ENCODE measurements around the gene TSPAN13.

Gene TSPAN13

GRCh38 chr7:16730937-16731336, 22.6 kb upstream of the TSPAN13 start:
- no peak overlapping the region for H3K4me2 ChIP-seq (ENCODE audit: low read depth, low read length)
- TF ChIP-seq CTCF (IDR thresholded peaks at IDR 0.05; ENCODE audit: low read length) (no peak), EZH2 (optimal IDR thresholded peaks at IDR 0.05; ENCODE audit: low read depth, low read length) (no peak), EZH2phosphoT487 (IDR thresholded peaks at IDR 0.05; ENCODE audit: low read length) (no peak)

GRCh38 chr7:16732828-16733227, 20.7 kb upstream of the TSPAN13 start:
- H3F3A ChIP-seq (ENCODE audit: insufficient read depth, low read length): no peaks in the 10 kb centered on the region
- H3K27ac ChIP-seq (ENCODE audit: low read length): no peak overlapping the region
- no peaks in the 10 kb centered on the region for H3K9me2 ChIP-seq (replicated peaks; ENCODE audit: insufficient read depth, low read length)
- TF ChIP-seq CTCF (IDR thresholded peaks at IDR 0.05; ENCODE audit: low read length) (no peak), EZH2 (optimal IDR thresholded peaks at IDR 0.05; ENCODE audit: low read depth, low read length) (no peak), EZH2phosphoT487 (IDR thresholded peaks at IDR 0.05; ENCODE audit: low read length) (no peak)
- no peak overlapping the region for H2AFZ ChIP-seq (ENCODE audit: low read length)
- no peaks in the 10 kb centered on the region for H3K4me1 ChIP-seq (ENCODE audit: low read length)
- no peak overlapping the region for H3K4me3 ChIP-seq (ENCODE audit: low read length)
- no peaks in the 10 kb centered on the region for H3K36me3 ChIP-seq (replicated peaks; ENCODE audit: insufficient read depth, low read length)
- H3K79me2 ChIP-seq (ENCODE audit: low read length): no peaks in the 10 kb centered on the region
- H4K20me1 ChIP-seq (ENCODE audit: insufficient read depth, low read length): no peaks in the 10 kb centered on the region
- H3K4me2 ChIP-seq (ENCODE audit: low read depth, low read length): no peak overlapping the region
- no peaks in the 10 kb centered on the region for H3K9me3 ChIP-seq (replicated peaks; ENCODE audit: insufficient read depth, low read length)
- H3K27me3 ChIP-seq (replicated peaks; ENCODE audit: insufficient read depth, low read length): no peaks in the 10 kb centered on the region
- DNase-seq: no peak
- no peak overlapping the region for H3K9ac ChIP-seq (ENCODE audit: low read length)

More at GRCh38 chr7:16730937-16731336, 22.6 kb upstream of the TSPAN13 start:
- Histone ChIP-seq H3K9me2 (replicated peaks; ENCODE audit: insufficient read depth, low read length) (no peaks in the 10 kb centered on the region), H3K4me1 (ENCODE audit: low read length) (no peaks in the 10 kb centered on the region), H3K79me2 (ENCODE audit: low read length) (no peaks in the 10 kb centered on the region), H3K27ac (ENCODE audit: low read length) (no peak overlapping the region), H3K36me3 (replicated peaks; ENCODE audit: insufficient read depth, low read length) (no peaks in the 10 kb centered on the region), H3K9ac (ENCODE audit: low read length) (no peak overlapping the region), H3K27me3 (replicated peaks; ENCODE audit: insufficient read depth, low read length) (no peaks in the 10 kb centered on the region), H3F3A (ENCODE audit: insufficient read depth, low read length) (no peaks in the 10 kb centered on the region), H4K20me1 (ENCODE audit: insufficient read depth, low read length) (no peaks in the 10 kb centered on the region), H3K4me3 (ENCODE audit: low read length) (no peak overlapping the region), H3K9me3 (replicated peaks; ENCODE audit: insufficient read depth, low read length) (no peaks in the 10 kb centered on the region), H2AFZ (ENCODE audit: low read length) (no peak overlapping the region)
- no peak for DNase-seq

GRCh38 chr7:16734148-16734726, 19.3 kb upstream of the TSPAN13 start:
- Histone ChIP-seq H3K9ac (ENCODE audit: low read length) (no peak overlapping the region), H3K4me2 (ENCODE audit: low read depth, low read length) (no peak overlapping the region), H2AFZ (ENCODE audit: low read length) (no peak overlapping the region), H3K27me3 (replicated peaks; ENCODE audit: insufficient read depth, low read length) (no peaks in the 10 kb centered on the region), H3K36me3 (replicated peaks; ENCODE audit: insufficient read depth, low read length) (no peaks in the 10 kb centered on the region), H3K27ac (ENCODE audit: low read length) (no peak overlapping the region), H3K79me2 (ENCODE audit: low read length) (no peaks in the 10 kb centered on the region), H3K4me1 (ENCODE audit: low read length) (no peaks in the 10 kb centered on the region), H3K4me3 (ENCODE audit: low read length) (no peak overlapping the region), H4K20me1 (ENCODE audit: insufficient read depth, low read length) (no peaks in the 10 kb centered on the region), H3K9me2 (replicated peaks; ENCODE audit: insufficient read depth, low read length) (no peaks in the 10 kb centered on the region), H3F3A (ENCODE audit: insufficient read depth, low read length) (no peaks in the 10 kb centered on the region), H3K9me3 (replicated peaks; ENCODE audit: insufficient read depth, low read length) (no peaks in the 10 kb centered on the region)
- TF ChIP-seq CTCF (IDR thresholded peaks at IDR 0.05; ENCODE audit: low read length) (no peak), EZH2phosphoT487 (IDR thresholded peaks at IDR 0.05; ENCODE audit: low read length) (no peak), EZH2 (optimal IDR thresholded peaks at IDR 0.05; ENCODE audit: low read depth, low read length) (no peak)
- DNase-seq: no peak

Data from MM.1S (cell line).